Suprapubic skin (tissue), 4 donors: ENCODE data around the gene CFAP100.

Source experiments
- EP300 ChIP-seq: sonication (generic); formaldehyde crosslinking; IDR thresholded peaks from one replicate; pipeline ENCODE4 v1.6.1; 2017; ENCODE audit warnings: antibody characterized with exemption
- POLR2A ChIP-seq, 2 donors: fragments of 450-650 bp; IDR thresholded peaks; one replicate each; pipeline ENCODE4 v1.6.1; 2017; ENCODE audit warnings: antibody characterized with exemption in 2 of 2, mild to moderate bottlenecking in 2 of 2, moderate library complexity in 2 of 2
- POLR2AphosphoS5 ChIP-seq, 3 donors: sonication (generic); formaldehyde crosslinking; IDR thresholded peaks; one replicate each; pipeline ENCODE4 v1.6.1; 2017; ENCODE audit warnings: antibody characterized with exemption in 3 of 3
- TF ChIP-seq, protein P1 (sequence below), 2 donors: fragments of 200-600 bp in 1 of 2; fragments of 450-650 bp in 1 of 2; sonication (generic) in 1 of 2; IDR thresholded peaks; one replicate each; pipeline ENCODE4 v1.5.1; 2016 to 2019; ENCODE audit warnings: antibody characterized with exemption in 2 of 2, mild to moderate bottlenecking in 1 of 2, moderate library complexity in 1 of 2

DNA sequence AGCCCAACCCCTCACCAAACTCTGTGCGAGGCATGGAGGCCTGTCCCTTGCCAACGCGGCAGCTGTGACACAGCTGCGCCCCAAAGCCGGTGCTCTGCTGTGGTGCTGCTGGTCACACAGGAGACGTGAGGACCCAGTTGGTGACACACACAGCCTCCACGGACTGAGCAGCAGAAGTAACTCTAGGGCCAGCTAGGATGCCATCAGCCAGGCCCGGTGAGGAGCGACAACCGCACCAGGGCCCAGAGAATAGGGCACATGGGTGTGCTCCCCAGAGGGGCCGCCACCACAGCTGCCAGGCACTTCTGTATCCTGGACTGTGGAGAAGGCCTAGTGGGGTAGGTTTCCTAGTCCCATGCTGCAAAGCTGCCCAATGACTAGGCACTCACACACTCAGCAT, 70.3 kb downstream of the CFAP100 start:
- TF ChIP-seq, protein P1, sequence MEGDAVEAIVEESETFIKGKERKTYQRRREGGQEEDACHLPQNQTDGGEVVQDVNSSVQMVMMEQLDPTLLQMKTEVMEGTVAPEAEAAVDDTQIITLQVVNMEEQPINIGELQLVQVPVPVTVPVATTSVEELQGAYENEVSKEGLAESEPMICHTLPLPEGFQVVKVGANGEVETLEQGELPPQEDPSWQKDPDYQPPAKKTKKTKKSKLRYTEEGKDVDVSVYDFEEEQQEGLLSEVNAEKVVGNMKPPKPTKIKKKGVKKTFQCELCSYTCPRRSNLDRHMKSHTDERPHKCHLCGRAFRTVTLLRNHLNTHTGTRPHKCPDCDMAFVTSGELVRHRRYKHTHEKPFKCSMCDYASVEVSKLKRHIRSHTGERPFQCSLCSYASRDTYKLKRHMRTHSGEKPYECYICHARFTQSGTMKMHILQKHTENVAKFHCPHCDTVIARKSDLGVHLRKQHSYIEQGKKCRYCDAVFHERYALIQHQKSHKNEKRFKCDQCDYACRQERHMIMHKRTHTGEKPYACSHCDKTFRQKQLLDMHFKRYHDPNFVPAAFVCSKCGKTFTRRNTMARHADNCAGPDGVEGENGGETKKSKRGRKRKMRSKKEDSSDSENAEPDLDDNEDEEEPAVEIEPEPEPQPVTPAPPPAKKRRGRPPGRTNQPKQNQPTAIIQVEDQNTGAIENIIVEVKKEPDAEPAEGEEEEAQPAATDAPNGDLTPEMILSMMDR (IDR thresholded peaks at IDR 0.05), result no peak
- TF ChIP-seq POLR2AphosphoS5 (IDR thresholded peaks at IDR 0.05), result no peak
- TF ChIP-seq POLR2A (IDR thresholded peaks at IDR 0.05), result no peak
- no peak for TF ChIP-seq EP300
